Liver (tissue), 9 donors: ENCODE data around the gene XRCC1. TPM values are rescaled to one million over a fixed set of nuclear protein-coding genes. Genes with fewer than 3 reads are reported as not detected.

Experiments used
- DNase-seq: peaks from one replicate; pipeline ENCODE4 v3.0.0-alpha.2; 2017; ENCODE audit warnings: low spot score
- H3K27ac ChIP-seq, 2 donors: one replicate each; pipeline ENCODE4 v1.7.0; 2013; ENCODE audit warnings: inconsistent platforms in 2 of 2, low read length in 2 of 2, control low read depth in 1 of 2, low read depth in 1 of 2, mild to moderate bottlenecking in 1 of 2
- H3K27me3 ChIP-seq, 4 donors: one replicate each; pipeline versions ENCODE4 v1.6.1 to v1.7.0; 2013; ENCODE audit warnings: low read length in 3 of 4, inconsistent platforms in 1 of 4, mild to moderate bottlenecking in 1 of 4, moderate library complexity in 1 of 4; ENCODE audit not compliant: control insufficient read depth in 4 of 4, insufficient read depth in 4 of 4
- H3K36me3 ChIP-seq, 4 donors: one replicate each; pipeline versions ENCODE4 v1.6.1 to v1.7.0; 2013; ENCODE audit warnings: low read length in 3 of 4, mild to moderate bottlenecking in 3 of 4, low read depth in 1 of 4, moderate library complexity in 1 of 4; ENCODE audit not compliant: control insufficient read depth in 4 of 4, insufficient read depth in 3 of 4
- H3K4me1 ChIP-seq, 4 donors: one replicate each; pipeline versions ENCODE4 v1.6.1 to v1.7.0; 2013; ENCODE audit warnings: low read length in 3 of 4, mild to moderate bottlenecking in 3 of 4, moderate library complexity in 1 of 4; ENCODE audit not compliant: control insufficient read depth in 4 of 4, insufficient read depth in 4 of 4
- H3K4me3 ChIP-seq, 3 donors: one replicate each; pipeline versions ENCODE4 v1.6.1 to v1.7.0; 2013; ENCODE audit warnings: low read length in 3 of 3, control low read depth in 1 of 3, low read depth in 1 of 3, mild to moderate bottlenecking in 1 of 3
- H3K9ac ChIP-seq, 2 donors: one replicate each; pipeline ENCODE4 v1.7.0; 2013; ENCODE audit warnings: low read length in 2 of 2, mild to moderate bottlenecking in 2 of 2, moderate library complexity in 2 of 2, control low read depth in 1 of 2, low read depth in 1 of 2
- H3K9me3 ChIP-seq, 4 donors: one replicate each; pipeline versions ENCODE4 v1.6.1 to v1.7.0; 2013; ENCODE audit warnings: low read length in 3 of 4; ENCODE audit not compliant: control insufficient read depth in 4 of 4
- EGR1 ChIP-seq, 2 donors: IDR thresholded peaks; 2 replicates each; pipeline ENCODE4 v1.6.1; 2016 to 2018; ENCODE audit warnings: antibody characterized with exemption in 2 of 2, low read depth in 2 of 2
- JUND ChIP-seq, 2 donors: IDR thresholded peaks; 2 replicates each; pipeline ENCODE4 v1.6.1; 2016; ENCODE audit warnings: antibody characterized with exemption in 2 of 2
- NR2F2 ChIP-seq: IDR thresholded peaks from 2 replicates; pipeline ENCODE4 v1.6.1; 2016; ENCODE audit warnings: antibody characterized with exemption
- RAD21 ChIP-seq, 2 donors: IDR thresholded peaks; 2 replicates each; pipeline ENCODE4 v1.6.1; 2016; ENCODE audit warnings: antibody characterized with exemption in 2 of 2, mild to moderate bottlenecking in 2 of 2
- RXRA ChIP-seq, 2 donors: IDR thresholded peaks; 2 replicates each; pipeline ENCODE4 v1.6.1; 2017 to 2018; ENCODE audit warnings: antibody characterized with exemption in 2 of 2, mild to moderate bottlenecking in 1 of 2
- SP1 ChIP-seq: IDR thresholded peaks from 2 replicates; pipeline ENCODE4 v1.6.1; 2018; ENCODE audit warnings: antibody characterized with exemption, mild to moderate bottlenecking
- WGBS: extraction: QIAGEN DNeasy Blood & Tissue Kit; methylation state at CpG from one replicate; pipeline ENCODE4 v1.1.7; 2013; 5-methylcytosine and 5-hydroxymethylcytosine counted together
- polyA plus RNA-seq, 2 donors: library from polyadenylated mRNA; stranded (reverse) in 1 of 2; unstranded in 1 of 2; fragments of 200-250 nt in 1 of 2; fragments of >200 nt in 1 of 2; fragmentation: Nextera tagmentation in 1 of 2; extraction: Ambion mirVana in 1 of 2; gene quantifications; one replicate each; pipeline versions ENCODE4 v1.2.1 to v1.2.3, GENCODE V29; 2013 to 2015
- total RNA-seq, 2 donors: library from RNA; depleted of rRNA; stranded (reverse); fragments of >200 nt; gene quantifications; one replicate each; pipeline ENCODE4 v1.2.3, GENCODE V29; 2014
- TF ChIP-seq, protein P1 (sequence below): IDR thresholded peaks from 2 replicates; pipeline ENCODE4 v1.6.1; 2016; ENCODE audit warnings: antibody characterized with exemption, mild to moderate bottlenecking
- TF ChIP-seq, protein P2 (sequence below): fragments of 150-350 bp; IDR thresholded peaks from 2 replicates; pipeline ENCODE4 v1.5.1; 2017; ENCODE audit warnings: improper control_type of control experiment, low read depth, low read length; ENCODE audit not compliant: missing input control
- TF ChIP-seq, protein P3 (sequence below): IDR thresholded peaks from 2 replicates; pipeline ENCODE4 v1.6.1; 2016; ENCODE audit warnings: antibody characterized with exemption
- donor health status: healthy.
- donor health status: healthy.
- donor health status: healthy.
- donor health status: healthy.
- donor health status: healthy.

The XRCC1 gene
- total and polyA plus RNA-seq, 4 donors, result 3.6 to 9.8 (median 4.9) TPM

DNA sequence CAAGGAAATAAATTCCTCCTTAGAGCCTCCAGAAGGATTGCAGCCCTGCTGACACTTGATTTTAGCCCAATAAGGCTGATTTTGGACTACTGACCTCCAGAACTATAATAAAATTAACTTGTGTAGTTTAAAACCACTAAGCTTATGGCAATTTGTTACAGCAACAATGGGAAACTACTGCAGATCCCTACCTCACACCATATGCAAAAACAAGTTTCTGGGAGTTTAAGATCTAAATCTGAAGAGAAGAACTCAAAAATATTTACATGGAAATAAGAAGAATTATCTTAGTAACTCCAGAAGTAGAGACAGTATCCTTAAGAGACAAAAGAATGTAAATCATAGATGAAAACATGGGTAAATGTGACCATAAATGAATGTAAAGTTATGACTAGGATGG is 36.4 kb downstream of the XRCC1 start:
- no peaks in the 10 kb centered on the region for H3K9me3 ChIP-seq
- H3K36me3 ChIP-seq, result peaks cover 4 to 13% (median 7%) of the 10 kb centered on the region in 4 donors
- no peak overlapping the region for H3K27ac ChIP-seq
- peaks cover 4 to 18% (median 10%) of the 10 kb centered on the region in 4 donors for H3K4me1 ChIP-seq
- no peak overlapping the region for H3K4me3 ChIP-seq
- no peaks in the 10 kb centered on the region for H3K27me3 ChIP-seq
- no peak overlapping the region for H3K9ac ChIP-seq
- TF ChIP-seq EGR1 (IDR thresholded peaks at IDR 0.05; ENCODE audit: low read depth in 2 of 2) (no peak), NR2F2 (no peak), SP1 (no peak), JUND (IDR thresholded peaks at IDR 0.05) (no peak), RAD21 (IDR thresholded peaks at IDR 0.05) (no peak), RXRA (IDR thresholded peaks at IDR 0.05) (no peak)
- TF ChIP-seq, protein P1, sequence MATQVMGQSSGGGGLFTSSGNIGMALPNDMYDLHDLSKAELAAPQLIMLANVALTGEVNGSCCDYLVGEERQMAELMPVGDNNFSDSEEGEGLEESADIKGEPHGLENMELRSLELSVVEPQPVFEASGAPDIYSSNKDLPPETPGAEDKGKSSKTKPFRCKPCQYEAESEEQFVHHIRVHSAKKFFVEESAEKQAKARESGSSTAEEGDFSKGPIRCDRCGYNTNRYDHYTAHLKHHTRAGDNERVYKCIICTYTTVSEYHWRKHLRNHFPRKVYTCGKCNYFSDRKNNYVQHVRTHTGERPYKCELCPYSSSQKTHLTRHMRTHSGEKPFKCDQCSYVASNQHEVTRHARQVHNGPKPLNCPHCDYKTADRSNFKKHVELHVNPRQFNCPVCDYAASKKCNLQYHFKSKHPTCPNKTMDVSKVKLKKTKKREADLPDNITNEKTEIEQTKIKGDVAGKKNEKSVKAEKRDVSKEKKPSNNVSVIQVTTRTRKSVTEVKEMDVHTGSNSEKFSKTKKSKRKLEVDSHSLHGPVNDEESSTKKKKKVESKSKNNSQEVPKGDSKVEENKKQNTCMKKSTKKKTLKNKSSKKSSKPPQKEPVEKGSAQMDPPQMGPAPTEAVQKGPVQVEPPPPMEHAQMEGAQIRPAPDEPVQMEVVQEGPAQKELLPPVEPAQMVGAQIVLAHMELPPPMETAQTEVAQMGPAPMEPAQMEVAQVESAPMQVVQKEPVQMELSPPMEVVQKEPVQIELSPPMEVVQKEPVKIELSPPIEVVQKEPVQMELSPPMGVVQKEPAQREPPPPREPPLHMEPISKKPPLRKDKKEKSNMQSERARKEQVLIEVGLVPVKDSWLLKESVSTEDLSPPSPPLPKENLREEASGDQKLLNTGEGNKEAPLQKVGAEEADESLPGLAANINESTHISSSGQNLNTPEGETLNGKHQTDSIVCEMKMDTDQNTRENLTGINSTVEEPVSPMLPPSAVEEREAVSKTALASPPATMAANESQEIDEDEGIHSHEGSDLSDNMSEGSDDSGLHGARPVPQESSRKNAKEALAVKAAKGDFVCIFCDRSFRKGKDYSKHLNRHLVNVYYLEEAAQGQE, result no peak
- TF ChIP-seq, protein P2, sequence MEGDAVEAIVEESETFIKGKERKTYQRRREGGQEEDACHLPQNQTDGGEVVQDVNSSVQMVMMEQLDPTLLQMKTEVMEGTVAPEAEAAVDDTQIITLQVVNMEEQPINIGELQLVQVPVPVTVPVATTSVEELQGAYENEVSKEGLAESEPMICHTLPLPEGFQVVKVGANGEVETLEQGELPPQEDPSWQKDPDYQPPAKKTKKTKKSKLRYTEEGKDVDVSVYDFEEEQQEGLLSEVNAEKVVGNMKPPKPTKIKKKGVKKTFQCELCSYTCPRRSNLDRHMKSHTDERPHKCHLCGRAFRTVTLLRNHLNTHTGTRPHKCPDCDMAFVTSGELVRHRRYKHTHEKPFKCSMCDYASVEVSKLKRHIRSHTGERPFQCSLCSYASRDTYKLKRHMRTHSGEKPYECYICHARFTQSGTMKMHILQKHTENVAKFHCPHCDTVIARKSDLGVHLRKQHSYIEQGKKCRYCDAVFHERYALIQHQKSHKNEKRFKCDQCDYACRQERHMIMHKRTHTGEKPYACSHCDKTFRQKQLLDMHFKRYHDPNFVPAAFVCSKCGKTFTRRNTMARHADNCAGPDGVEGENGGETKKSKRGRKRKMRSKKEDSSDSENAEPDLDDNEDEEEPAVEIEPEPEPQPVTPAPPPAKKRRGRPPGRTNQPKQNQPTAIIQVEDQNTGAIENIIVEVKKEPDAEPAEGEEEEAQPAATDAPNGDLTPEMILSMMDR, result no peak
- DNase-seq, result no peak

DNA sequence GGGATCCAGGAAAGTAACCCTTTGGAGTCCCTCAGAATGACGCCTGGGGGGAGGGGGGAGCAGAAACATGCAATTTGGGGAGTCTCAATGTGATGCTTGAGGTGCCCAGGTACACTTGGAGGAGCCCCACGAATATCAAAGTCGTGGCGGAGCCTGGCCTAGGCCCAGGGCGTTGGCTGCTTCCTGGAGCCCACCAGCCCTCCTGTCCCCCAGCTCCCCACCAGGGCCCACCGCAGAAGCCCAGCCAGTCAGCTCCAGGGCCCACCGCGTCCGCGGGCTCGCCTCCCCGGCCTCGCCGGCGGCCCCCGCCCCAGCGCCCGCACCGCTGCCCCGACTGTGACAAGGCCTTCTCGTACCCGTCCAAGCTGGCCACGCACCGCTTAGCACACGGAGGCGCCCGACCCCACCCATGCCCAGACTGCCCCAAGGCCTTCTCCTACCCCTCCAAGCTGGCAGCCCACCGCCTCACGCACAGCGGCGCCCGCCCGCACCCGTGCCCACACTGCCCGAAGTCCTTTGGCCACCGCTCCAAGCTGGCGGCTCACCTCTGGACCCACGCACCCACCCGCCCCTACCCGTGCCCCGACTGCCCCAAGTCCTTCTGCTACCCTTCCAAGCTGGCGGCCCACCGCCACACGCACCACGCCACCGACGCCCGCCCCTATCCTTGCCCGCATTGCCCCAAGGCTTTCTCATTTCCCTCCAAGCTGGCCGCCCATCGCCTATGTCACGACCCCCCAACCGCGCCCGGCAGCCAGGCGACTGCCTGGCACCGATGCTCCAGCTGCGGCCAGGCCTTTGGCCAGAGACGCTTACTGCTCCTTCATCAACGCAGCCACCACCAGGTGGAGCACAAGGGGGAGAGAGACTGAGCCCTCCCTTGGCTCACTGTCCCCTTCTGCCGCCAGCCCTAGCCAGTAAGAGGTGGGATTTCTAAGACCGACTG is 40.2 kb downstream of the XRCC1 start:
- H3K4me3 ChIP-seq, result no peak overlapping the region
- H3K27ac ChIP-seq, result peak overlapping the region; percentile 7 to 98
- H3K9ac ChIP-seq, result no peak overlapping the region

More for the DNA sequence above, 40.2 kb downstream of the XRCC1 start:
- Histone ChIP-seq H3K36me3 (peaks cover 0 to 5% (median 4%) of the 10 kb centered on the region in 4 donors), H3K4me1 (peaks cover 1 to 22% (median 15%) of the 10 kb centered on the region in 4 donors), H3K9me3 (no peaks in the 10 kb centered on the region), H3K27me3 (no peaks in the 10 kb centered on the region)
- 67% methylated on average over 62 of the region's 62 CpGs for WGBS
- TF ChIP-seq, protein P3, sequence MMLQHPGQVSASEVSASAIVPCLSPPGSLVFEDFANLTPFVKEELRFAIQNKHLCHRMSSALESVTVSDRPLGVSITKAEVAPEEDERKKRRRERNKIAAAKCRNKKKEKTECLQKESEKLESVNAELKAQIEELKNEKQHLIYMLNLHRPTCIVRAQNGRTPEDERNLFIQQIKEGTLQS, result no peak
- peak; percentile 44 to 77 for TF ChIP-seq RAD21 (IDR thresholded peaks at IDR 0.05)
- TF ChIP-seq, protein P2, result peak; percentile 47
- peak; percentile 64 for DNase-seq
